ENCODE results near the gene ACO2.

Gene ACO2

GRCh38 chr22:41560095-41560471 is 91.2 kb downstream of the ACO2 start (continued):
- TF ChIP-seq, protein P1, sequence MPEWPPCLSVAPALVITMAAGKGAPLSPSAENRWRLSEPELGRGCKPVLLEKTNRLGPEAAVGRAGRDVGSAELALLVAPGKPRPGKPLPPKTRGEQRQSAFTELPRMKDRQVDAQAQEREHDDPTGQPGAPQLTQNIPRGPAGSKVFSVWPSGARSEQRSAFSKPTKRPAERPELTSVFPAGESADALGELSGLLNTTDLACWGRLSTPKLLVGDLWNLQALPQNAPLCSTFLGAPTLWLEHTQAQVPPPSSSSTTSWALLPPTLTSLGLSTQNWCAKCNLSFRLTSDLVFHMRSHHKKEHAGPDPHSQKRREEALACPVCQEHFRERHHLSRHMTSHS (tag by site-specific recombination; IDR thresholded peaks at IDR 0.05), result no peak
- TF ChIP-seq ZNF501 (tag by site-specific recombination; IDR thresholded peaks at IDR 0.05), result no peak
- TF ChIP-seq, protein P2, sequence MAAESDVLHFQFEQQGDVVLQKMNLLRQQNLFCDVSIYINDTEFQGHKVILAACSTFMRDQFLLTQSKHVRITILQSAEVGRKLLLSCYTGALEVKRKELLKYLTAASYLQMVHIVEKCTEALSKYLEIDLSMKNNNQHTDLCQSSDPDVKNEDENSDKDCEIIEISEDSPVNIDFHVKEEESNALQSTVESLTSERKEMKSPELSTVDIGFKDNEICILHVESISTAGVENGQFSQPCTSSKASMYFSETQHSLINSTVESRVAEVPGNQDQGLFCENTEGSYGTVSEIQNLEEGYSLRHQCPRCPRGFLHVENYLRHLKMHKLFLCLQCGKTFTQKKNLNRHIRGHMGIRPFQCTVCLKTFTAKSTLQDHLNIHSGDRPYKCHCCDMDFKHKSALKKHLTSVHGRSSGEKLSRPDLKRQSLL (tag by site-specific recombination; IDR thresholded peaks at IDR 0.05), result no peak

- peaks cover 3% of the 10 kb centered on the region for H3K4me1 ChIP-seq (ENCODE audit: control insufficient read depth, insufficient read depth, low read length)
- H3K9me3 ChIP-seq (ENCODE audit: control insufficient read depth, insufficient read depth, low read depth, low read length), result no peaks in the 10 kb centered on the region
- H3K27ac ChIP-seq (ENCODE audit: extremely low read depth, low read depth, low read length), result peak overlapping the region; percentile 25; the same call in 1 of the 2 replicates
- H3K36me3 ChIP-seq (ENCODE audit: control insufficient read depth in 2 of 2, insufficient read depth in 1 of 2, low read length in 2 of 2), result no peaks in the 10 kb centered on the region
- CTCF ChIA-PET, result interaction anchor here (0.6 to 2.0 kb wide), 4 partner anchors 15 to 913 kb away, joined by 3 to 15 read pairs (median 4); partner anchors contain the start of gene POLR3H
- POLR2A ChIA-PET, result interaction anchor here (0.5 to 12.8 kb wide), 9 partner anchors 13 to 130 kb away, joined by 3 to 105 read pairs (median 7); partner anchors contain the start of genes ACO2, DESI1, PHF5A and PMM1
- no peak for TF ChIP-seq ZNF776 (tag by site-specific recombination; IDR thresholded peaks at IDR 0.05; ENCODE audit: borderline replicate concordance)
- no peak for TF ChIP-seq ZNF561 (tag by site-specific recombination; IDR thresholded peaks at IDR 0.05; ENCODE audit: borderline replicate concordance)
- no peak for TF ChIP-seq ZNF555 (tag by site-specific recombination; conservative IDR thresholded peaks at IDR 0.05)
- no peak for TF ChIP-seq ZNF184 (tag by site-specific recombination; IDR thresholded peaks at IDR 0.05)
- H3K4me3 ChIP-seq (ENCODE audit: low read depth, low read length), result peak overlapping the region; percentile 46
Observed at GRCh38 chr22:41561335-41561734, 92.4 kb downstream of the ACO2 start.

GRCh38 chr22:41561788-41562187 is 92.9 kb downstream of the ACO2 start:
- Histone ChIP-seq H3K4me1 (ENCODE audit: control insufficient read depth, insufficient read depth, low read length) (peaks cover 3% of the 10 kb centered on the region), H3K27ac (ENCODE audit: extremely low read depth, low read depth, low read length) (no peak overlapping the region; the same call in 1 of the 2 replicates), H3K4me3 (ENCODE audit: low read depth, low read length) (peak overlapping the region; percentile 46; the same call in 1 of the 2 replicates), H3K36me3 (ENCODE audit: control insufficient read depth in 2 of 2, insufficient read depth in 1 of 2, low read length in 2 of 2) (no peaks in the 10 kb centered on the region), H3K9me3 (ENCODE audit: control insufficient read depth, insufficient read depth, low read depth, low read length) (no peaks in the 10 kb centered on the region)
- no peak for TF ChIP-seq ZNF747 (tag by site-specific recombination; IDR thresholded peaks at IDR 0.05)
- peak; percentile 70 for TF ChIP-seq ZIC2 (tag by site-specific recombination; IDR thresholded peaks at IDR 0.05)
- peak; percentile 53 for TF ChIP-seq ZNF341 (tag by site-specific recombination; IDR thresholded peaks at IDR 0.05; ENCODE audit: low read depth)
- ChIA-PET POLR2A (interaction anchor here (0.5 to 12.8 kb wide), 4 partner anchors 15 to 130 kb away, joined by 3 to 105 read pairs (median 12); partner anchors contain the start of genes DESI1, PMM1 and XRCC6), CTCF (interaction anchor here (0.6 to 2.0 kb wide), 3 partner anchors 18 to 808 kb away, joined by 3 to 4 read pairs (median 3); partner anchors contain the start of gene POLR3H)

GRCh38 chr22:41562461-41562860 is 93.5 kb downstream of the ACO2 start:
- Histone ChIP-seq H3K9me3 (ENCODE audit: control insufficient read depth, insufficient read depth, low read depth, low read length) (no peaks in the 10 kb centered on the region), H3K4me1 (ENCODE audit: control insufficient read depth, insufficient read depth, low read length) (peaks cover 3% of the 10 kb centered on the region), H3K36me3 (ENCODE audit: control insufficient read depth in 2 of 2, insufficient read depth in 1 of 2, low read length in 2 of 2) (no peaks in the 10 kb centered on the region), H3K4me3 (ENCODE audit: low read depth, low read length) (no peak overlapping the region), H3K27ac (ENCODE audit: extremely low read depth, low read depth, low read length) (no peak overlapping the region)
- CTCF ChIA-PET, result interaction anchor here (0.6 to 2.0 kb wide), 3 partner anchors 9 to 19 kb away, joined by 3 to 7 read pairs (median 4); partner anchors contain the start of gene POLR3H
- TF ChIP-seq TRIM28 (IDR thresholded peaks at IDR 0.05; ENCODE audit: borderline replicate concordance, low read length) (no peak), ZSCAN16 (tag by site-specific recombination; IDR thresholded peaks at IDR 0.05) (no peak), SP7 (tag by site-specific recombination; IDR thresholded peaks at IDR 0.05) (no peak), HOXA7 (CRISPR knock-in tag; IDR thresholded peaks at IDR 0.05; ENCODE audit: borderline replicate concordance) (no peak), ZFP41 (tag by site-specific recombination; IDR thresholded peaks at IDR 0.05; ENCODE audit: borderline replicate concordance) (no peak)
- TF ChIP-seq, protein P1 (tag by site-specific recombination; IDR thresholded peaks at IDR 0.05), result no peak
- POLR2A ChIA-PET, result interaction anchor here (1.1 to 12.8 kb wide), 4 partner anchors 11 to 116 kb away, joined by 3 to 105 read pairs (median 4); partner anchors contain the start of genes DESI1, PMM1 and TOB2
